Measurements from ENCODE around the gene ANKFN1.

DNA sequence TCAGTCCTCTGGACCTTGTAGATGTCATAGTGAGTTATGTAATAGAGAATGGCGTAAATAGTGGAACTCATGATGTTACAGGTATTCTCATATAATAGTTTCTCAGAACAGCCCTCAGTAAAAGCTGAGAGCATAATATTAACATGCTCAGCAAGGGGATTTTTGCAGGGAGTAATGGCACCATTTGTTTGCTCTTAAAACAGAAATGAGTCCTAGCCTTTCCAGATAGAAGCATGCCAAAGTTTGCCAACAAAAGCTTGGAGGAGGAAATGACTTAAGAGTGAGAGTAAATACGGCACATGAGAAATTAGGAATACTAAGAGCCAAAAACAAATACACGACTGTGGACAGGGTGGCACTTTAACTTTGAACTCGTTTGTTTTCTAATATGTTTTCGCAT, 198.4 kb downstream of the ANKFN1 start:
- TF ChIP-seq ZNF740 (CRISPR knock-in tag; IDR thresholded peaks at IDR 0.05) (no peak), GABPA (IDR thresholded peaks at IDR 0.05; ENCODE audit: low read depth, low read length) (no peak), GABPA (CRISPR knock-in tag; IDR thresholded peaks at IDR 0.05; ENCODE audit: low read depth) (no peak), MYPOP (CRISPR knock-in tag; IDR thresholded peaks at IDR 0.05) (no peak), POLR2AphosphoS5 (IDR thresholded peaks at IDR 0.05; ENCODE audit: low read depth, low read length) (no peak), SUZ12 (IDR thresholded peaks at IDR 0.05; ENCODE audit: low read depth, low read length) (no peak)

Measured in HepG2 (cell line).